HuH-7 (cell line): ENCODE data around the gene IRX4.

ENCODE experiments used
- DNase-seq: peaks from one replicate; pipeline ENCODE4 v3.0.0; 2011; ENCODE audit warnings: low spot score

Gene IRX4

DNA sequence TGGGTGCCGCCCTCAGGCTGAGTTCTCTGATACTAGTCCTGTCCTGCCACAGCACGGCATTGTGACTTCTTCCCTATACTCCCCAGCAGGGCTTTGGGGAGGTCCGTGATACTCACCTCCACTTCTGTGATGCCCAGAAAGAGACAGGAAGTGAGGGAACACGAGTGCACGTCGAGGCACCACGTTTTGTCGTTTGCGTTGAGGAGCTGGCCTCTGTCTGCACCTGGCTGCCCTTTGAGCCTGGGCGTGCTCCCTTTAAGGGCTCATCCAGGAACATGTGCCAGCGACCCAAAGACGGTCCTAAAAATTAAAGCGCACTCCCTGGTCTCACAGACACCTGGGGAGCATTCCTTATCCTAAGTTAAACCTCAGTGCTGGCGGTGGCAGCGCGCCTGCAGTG is 8.7 kb upstream of the IRX4 start:
- no peak for DNase-seq

DNA sequence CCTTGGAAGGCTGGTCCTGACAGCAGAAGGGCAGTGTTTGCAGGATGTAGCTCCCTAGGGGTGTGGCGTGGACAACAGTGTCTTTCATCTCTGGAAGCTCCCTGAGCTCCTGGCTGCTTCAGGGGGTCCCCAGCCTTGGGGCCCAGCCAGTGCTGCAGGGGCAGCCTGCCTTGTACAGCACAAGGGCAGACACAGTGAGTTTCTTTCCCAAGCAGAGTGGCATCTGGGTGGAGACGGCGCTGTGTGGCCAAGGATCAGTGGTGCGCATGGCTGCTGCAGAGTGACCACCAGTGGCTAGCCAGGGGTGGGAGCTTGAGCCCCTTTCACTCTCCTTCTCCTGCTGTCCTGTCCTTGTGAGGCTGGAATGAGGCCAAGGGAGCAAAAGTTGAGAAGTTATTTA is 7.6 kb upstream of the IRX4 start:
- DNase-seq = no peak

DNA sequence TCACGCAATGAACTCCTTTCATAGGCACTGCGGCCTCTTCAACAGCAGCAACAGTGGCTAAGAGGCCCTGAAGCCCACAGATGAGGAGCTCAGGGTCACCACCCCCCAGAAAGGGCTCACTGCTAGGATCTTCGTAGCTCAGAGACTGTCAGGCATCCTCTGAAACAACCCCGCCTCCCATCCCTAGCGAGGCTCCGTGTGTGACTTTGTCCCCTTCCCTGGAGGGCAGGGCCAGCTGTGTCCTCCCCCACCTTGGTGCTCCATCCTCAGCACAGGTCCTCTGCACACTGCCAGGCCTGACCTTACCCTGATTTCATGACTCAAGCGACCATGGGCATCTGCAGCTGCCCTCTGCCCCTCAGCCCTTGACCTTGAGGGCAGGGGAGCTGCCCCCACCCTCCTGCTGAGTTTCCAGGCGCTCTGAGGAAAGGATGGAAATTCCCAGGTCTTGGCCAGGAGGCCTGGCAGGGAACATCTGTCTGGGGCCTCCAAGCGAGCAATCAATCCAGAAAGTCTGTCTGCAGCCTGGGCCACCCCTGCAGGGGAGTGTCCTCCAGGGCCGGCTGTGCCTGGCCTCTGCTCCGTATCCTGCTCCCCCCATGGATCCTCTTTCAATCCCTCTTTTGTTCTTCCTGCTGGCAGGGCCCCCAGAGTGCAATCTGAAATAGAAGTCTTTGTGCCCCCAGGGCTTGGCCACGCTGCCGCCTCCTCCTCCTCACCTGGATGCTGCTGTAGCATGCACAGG is 6.8 kb upstream of the IRX4 start:
- no peak for DNase-seq

DNA sequence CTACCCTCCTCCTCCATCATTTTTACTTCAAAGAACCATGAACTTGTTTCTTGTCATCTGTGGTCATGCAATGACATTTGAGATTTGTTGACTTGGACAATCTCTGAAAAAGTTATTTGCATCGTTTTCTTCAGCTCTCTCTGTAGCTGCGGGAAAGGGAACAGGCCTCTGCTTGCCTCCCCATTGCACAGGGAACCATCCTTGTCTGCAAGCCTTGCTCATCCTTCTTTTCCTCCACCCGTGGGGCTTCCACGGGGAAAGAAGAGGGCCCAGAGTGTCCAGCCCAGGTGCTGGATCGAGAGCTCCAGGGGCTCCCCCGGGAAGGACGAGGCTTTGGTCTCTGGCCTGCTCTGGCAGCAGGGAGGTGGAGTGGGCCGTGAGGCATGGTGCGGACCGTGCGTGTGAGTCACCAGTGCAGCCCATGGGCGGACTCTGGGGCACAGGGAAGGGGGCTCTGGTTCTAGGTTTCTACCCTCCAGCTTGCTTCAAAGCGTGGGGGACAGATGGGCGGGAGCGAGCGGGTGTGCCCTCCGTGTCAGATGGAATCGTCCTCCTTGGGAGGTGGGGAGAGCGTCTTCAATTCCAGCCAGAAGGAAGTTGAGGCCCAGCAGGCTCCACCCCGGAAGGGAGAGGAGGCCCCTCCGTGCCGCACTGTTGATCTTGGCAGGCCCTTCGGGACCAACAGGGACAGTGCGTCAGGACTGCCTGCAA is 6.0 kb upstream of the IRX4 start:
- DNase-seq = no peak

DNA sequence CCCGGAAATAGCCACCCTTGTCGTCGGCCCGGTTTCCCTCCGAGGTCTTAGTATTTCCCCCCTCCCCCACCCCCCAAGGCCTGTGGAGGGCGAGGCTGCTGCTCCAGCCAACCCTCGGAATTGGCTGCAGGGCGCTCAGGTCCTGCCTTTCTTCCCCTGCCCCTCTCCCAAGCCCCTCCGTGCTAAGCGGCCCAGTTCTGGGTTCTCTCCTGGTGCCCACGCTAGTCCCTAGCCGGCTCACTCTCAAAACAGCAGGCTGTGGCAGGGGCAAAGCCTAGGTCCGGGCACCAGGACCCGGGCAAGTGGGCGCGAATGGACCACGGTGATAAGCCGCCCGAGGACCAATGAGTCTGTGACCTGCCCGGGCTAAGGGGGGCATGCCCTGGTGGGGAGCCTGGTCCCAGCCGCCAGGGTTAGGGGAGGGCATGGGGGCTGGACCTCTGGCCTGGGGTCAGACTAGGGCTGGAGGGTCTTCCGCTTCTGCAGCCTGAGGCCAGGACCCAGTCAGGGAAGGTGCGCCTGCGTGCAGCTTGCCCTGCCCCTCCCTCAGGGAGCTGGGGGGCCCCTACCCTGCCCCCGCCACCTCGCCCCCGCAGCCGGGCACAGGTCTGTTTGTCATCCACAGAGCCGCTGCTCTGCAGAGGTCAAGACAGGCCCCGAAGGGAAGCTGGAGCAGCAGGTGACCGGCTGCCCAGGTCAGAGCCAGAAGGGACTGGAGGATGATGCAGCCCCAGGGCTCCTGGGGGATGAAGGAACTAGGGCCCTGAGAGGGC is 5.0 kb upstream of the IRX4 start:
- DNase-seq = no peak

DNA sequence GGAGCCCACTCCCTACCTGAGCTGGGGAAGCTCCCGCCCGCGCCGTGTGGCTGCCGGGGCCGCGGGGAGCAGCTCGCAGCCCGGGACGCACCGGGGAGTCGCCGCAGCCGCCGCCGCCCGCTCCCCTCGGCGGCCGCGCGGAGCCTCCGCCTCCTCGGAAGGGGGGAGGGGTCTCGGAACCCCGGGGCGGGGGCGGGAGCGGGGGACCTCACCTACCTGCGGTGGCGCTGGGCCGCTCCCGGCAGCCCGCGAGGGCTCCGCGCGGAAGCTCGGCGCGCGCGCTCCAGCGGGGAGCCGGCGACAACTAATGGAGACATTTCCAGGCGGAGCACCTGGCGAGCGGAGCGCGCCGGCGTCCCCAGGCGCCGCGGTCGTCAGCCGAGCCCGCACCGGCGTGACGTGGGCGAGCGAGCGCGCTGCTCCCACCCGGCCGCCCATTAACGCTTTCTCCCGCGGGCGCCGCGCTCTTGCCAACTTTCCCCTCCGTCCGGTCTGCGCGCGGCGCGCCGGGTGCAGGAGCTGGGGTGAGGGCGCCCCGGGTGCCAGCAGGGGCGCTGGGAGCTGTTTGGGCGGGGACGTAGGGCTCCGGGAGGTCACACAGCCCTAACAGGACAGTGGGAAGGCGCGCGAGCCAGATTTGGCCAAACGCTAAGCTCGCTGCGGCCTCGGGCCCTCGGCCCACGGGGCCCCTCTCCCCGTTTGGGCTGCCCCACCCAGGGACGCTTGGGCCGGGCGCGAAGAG is 4.3 kb upstream of the IRX4 start:
- DNase-seq = no peak

DNA sequence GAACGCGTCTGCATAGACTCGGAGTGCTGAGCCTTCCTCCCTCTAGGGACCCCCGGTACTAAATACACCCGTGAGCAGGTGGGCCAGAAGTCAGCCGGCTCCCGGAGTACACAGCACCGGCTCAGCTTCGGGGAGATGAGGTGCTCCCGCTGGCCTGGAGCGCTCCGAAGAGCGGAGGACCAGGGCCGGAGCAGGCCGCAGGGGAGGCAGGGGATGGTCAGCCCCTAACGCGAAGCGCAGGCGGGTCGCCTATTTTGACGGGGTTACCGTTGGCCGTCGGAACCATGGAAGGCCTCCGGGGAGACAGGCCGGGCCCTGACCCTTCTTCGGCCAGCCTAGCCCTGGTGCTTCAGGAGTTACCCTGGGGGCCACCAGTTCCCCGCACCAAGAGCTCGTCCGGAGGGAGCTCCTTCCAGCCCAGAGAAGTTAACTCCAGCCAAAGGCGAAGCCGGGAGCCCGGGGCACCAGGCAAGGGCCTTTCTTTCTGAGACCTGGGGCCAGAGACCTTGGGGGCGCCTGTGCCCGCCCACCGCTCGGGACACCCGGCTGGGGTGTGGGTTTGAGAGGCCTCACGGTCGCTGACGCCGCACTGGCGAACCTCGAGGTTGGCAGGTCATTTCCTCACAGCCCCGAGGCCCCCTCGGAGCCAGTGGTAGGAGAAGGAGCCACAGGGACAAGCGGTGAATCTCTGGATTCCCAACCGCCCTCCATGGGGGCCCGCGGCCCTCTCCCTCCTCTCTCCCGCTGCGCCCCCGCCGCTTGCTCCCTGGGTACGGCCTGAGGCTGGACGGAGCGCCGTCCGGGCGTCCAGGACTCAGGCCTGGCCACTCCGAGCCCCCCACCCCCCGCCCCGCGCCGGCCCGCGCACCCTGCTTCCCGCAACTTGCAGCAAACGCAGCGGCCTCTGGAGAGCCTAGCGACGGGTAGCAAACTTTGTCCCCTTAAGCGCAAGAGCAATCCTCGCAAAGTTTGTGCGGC is 3.4 kb upstream of the IRX4 start:
- DNase-seq = no peak

DNA sequence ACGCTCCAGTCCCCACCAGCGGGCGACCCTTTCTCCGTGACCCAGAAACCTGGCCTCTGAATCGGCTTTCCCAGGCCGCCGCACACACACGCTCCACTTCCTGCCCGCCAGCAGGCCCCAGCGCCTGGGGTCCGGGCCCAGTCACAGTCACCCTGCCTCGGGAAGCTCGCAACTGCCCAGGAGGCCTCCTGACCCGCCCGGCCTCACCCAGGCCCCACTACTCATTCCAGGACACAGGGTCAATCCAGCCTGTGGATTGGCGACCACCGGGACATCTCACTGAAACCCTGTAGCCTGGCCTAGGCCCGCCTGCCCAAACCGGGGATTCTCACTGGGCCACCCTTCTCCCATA is 2.7 kb upstream of the IRX4 start:
- DNase-seq = no peak

DNA sequence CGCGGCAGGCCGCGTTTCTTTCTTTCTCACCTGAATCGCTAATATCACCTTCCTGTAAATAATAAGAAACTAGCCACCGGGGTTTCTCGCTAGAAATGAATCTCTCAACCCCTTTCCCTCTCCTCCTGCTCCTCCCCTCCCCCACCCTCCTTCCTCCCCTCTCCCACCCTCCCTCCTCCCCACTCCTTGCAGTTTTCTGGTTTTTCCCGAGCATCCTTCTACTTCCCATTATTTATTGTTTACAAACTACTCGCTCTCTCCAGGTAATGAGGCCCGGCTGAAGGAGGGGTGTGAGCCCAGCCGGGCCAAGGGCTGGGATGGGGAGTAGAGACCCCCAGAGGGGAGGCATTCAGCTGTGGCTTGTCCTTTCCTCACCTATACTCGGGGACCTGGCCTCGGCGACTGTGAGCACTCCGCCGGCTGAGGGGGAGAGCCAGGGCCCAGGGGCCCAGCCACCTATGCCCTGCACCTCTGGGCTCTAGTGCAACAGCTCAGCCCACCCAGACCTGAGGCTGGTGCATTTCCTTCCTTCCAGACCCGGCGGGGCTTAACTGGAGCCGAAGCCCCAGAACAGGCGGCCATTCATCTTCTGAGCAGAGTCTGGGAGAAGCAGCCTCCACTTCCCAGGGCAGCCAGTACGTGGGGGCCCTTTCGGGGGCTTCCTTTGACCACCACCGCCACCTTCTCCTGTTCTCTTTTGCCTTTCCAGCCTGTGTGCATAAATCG is 2.1 kb upstream of the IRX4 start:
- DNase-seq = no peak

DNA sequence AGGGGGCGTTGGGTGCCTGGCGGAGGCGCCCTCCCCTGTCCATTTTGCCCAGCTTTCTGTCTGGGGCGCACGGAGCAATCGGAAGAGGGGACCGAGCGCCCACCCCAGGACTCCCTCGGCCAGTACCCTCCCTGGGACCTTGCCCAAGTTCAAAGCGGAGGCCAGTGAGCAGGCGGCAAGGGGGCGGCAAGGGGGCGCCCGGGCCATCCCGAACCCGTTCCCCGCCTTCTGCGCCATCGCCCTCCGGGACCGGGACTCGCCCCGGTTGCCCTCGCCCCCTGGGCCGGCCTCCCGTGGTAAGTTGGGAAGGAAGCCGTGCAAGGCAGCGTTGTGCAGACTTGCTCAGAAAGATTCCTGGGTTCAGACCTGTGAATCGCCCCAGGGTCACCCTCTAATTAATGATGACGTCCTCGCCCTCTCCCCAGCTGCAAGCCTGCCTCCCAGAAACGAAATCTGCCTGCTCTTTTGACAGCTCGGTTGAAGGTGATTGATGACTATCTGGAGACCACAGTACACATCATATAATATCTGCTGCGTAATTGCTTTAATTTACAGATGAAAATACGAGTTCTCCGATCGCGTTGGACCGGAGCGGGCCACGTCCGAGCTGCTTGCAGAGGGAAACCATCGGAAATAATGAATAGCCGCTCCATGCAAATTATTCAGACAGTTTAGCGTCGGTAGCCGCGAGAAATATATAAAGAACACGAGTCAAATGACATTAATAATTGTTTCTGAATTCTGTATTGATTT is 1.4 kb upstream of the IRX4 start:
- DNase-seq = no peak

DNA sequence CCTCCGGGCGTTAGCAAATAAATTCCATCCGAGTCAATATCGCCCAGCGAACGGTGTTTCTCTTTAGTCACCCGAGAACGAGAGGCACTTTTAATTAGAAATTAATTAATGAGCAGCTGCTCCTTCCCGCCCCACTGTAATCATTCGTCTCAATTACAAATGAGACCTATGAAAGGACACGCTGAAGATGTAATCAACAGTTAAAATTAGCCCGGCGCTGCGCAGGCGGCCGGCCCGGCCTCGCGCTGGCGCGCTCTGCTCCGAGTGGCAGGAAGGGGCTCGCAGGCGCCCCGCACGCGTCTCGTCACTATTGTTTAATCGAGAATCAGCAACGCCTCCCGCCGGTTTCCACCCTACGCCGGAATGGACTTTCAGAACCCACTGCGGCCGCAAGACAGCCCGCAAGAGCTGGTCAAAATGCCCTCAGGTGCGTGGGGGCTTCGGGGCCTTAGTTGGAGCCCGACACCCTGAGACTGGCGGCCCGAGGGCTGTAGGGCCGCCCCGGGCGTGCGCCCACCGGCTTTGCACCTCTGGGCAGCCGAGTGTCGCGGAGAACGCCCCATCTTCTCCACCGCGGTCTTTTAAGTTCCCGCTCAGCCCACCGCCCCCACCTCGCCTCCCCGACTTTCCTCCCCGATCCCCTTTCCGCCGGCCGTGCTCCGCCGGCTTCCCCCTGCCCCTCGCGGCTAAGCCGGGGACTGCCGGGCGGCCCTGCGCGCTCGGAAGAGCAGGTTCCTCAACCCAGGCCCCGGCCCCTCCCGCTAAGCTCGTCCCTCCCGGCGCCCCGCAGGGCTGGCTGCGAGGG is 597 bp upstream of the IRX4 start:
- DNase-seq = no peak

DNA sequence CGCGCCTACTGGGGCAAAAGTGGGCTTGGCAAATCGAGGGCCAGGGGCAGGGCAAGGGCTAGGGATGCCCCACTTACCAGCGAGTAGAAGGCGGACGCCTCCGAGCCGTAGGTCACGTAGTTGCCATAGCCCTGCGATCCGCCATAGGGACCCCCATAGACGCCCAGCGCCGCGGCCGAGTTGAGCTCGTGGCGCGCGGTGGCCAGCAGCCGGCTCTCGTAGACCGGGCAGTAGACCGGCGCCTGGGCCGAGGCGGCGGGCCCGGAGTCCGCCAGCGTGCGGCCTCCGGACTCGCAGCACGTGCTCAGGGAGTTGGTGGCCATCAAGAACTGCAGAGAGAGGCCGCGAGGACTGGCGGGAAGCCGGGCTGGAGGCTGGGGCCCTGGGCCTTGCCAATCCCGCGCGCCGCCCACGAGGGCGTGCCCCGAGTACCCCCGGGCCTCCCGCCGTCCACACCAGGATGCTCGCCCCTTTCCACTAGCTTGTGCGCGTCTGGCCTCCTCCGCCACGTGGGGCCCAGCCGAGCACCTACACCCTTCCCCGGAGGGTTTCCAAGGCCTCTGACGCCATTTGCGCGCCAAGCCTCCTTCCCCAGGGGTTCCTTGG is 891 bp downstream of the IRX4 start:
- DNase-seq = no peak

DNA sequence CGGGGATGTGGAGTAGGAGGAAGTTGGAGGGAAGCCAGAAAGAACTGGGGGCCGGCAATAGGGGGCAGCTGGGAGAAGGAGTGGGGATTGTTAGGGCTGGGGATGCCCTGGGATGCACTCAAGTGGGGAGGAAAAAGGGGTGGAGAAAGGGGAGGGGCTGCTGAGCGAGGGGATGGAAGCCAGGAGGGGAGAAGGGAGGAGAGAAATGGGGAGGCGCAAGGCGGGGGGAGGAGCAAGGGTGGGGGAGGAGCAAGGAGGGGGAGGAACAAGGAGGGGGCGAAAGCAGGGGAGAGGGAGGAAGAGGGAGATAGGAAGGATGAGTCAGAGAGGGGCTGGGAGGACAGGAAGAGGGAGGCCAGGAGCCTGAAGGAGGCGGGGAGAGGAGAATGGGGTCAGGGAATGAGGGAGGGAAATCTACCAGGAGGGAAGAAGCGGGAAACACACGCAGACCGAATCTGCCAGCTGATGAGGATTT is 1.6 kb downstream of the IRX4 start:
- DNase-seq = no peak

DNA sequence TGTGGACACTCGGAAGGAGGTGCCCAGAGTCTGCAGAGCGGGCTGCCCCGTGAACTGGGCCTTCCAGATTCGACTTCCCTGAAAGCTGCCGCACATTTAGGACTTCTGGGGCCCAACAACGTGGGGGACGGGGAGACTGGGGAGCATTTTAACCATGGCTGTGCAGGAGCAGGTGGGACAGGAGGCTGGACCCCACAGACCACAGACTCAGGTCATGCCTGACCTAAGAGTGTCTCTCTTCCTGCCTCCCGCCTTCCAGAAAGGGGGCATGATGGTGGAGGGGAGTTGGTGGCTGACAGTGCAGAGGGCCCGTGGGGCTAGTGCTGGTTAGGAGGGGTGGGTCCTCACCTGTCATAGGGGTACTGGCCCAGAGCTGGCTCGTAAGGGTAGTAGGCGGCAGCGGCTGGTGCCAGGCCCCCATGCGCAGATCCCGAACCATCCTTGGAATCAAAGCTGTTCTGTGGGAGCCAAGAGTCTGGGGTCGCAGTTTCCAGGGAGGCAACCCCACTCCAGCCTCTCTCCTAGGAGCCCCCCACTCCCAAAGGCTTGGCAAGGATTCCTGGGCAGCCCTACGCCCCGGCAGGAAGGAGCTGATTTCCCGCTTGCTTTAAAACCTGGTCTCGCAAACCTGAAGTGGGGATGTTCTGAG is 2.2 kb downstream of the IRX4 start:
- no peak for DNase-seq

DNA sequence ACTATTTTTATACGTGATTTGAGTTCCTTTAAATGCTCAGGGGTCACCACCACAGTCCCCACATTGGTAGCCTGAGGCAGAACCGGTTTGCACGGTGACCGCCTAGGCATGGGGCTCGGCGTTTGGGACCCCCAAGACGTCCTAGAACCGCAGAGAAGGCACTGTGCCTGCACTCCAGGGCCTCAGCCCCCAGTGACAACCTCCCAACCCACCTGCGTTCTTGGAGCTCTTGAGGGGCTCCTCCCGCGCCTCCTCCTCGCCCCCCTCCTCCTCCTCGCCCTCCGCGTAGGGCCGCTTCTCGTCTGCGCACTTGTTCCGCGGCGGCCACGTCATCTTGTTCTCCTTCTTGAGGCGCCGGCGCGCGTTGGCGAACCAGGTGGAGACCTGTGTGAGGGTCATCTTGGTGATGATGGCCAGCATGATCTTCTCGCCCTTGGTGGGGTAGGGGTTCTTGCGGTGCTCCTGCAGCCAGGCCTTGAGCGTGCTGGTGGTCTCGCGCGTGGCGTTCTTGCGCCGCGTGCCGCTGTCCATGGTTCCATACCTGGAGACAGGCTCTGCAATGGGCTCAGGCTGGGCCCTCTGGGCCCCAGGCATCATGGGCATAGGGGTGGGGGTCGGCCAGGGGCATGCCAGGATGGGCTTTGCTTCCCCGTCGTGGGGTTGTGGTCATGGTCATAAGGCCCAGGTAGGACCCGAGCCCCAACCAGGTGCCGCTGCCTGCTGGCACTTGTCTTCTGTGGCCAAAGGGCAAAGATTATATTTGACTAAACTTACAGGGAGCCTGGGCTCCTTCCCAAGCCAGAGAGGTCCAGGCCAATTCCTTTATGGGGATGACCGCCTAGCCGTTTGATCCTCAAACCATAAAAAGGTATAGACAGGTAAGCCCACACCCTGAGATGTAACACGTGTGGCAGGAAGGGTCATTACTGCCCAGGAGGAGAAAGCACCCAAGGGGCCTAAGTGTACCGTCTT is 3.1 kb downstream of the IRX4 start:
- DNase-seq = no peak

DNA sequence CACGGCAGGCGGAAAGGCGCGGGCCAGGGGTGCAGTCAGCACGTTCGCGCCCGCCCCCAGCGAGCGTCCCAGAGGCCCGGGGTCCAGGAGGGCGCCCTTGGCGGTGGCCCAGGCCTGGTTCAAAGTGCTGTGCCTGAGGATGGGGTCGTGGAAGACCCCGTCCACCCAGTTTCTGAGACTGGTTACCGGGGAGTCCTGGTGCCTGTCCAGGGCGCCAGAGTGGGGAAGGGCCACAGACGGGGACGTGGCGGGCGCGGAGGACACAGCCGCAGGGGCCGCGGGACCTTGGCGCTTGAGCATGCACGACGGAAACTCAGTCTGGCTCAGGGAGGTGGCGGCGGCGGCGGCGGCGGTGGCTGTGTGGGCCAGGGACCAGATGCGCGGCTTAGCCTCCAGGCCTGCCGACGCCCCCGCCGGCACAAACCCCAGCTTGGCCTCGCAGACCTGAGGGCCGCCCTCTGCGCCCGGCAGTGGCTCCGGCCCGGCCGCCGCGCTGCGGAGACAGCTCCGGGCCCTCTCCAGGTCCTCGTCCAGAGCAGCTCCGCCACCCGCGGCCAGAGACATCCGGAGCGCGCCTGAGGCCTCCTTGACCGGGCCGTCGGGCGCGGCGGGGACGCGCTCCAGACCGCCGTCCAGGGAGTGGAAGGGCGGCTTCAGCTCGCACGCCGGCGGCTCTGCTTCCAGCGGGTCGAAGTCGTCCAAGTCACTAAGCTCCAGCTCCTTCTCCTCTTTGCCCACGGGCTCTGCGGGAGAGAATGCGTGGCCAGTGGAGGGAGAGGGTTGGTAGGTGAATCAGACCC is 4.5 kb downstream of the IRX4 start:
- DNase-seq = no peak
